PC-3 (cell line): ENCODE measurements around the gene CDH16.

Experiments used
- CTCF ChIP-seq: fragments of 300-600 bp; sonication (generic); conservative IDR thresholded peaks from 2 replicates; pipeline ENCODE4 v1.5.1; 2017; ENCODE audit warnings: antibody characterized with exemption, low read depth, mild to moderate bottlenecking, low read length
- EZH2 ChIP-seq: fragments of 300-600 bp; sonication (generic); IDR thresholded peaks from one replicate; pipeline ENCODE4 v1.6.1; 2017; ENCODE audit warnings: antibody characterized with exemption, mild to moderate bottlenecking, low read length; ENCODE audit not compliant: unreplicated experiment
- EZH2phosphoT487 ChIP-seq: fragments of 300-600 bp; sonication (generic); IDR thresholded peaks from 2 replicates; pipeline ENCODE4 v1.6.1; 2018; ENCODE audit warnings: mild to moderate bottlenecking, antibody characterized with exemption, low read length, borderline replicate concordance

GRCh38 chr16:66863707-66864106 lies 55.0 kb downstream of the CDH16 start:
- no peak for TF ChIP-seq CTCF
- TF ChIP-seq EZH2: no peak
- no peak for TF ChIP-seq EZH2phosphoT487
